K562 (cell line): ENCODE measurements around the gene TRDMT1. TPM values are rescaled to one million over a fixed set of nuclear protein-coding genes. Genes with fewer than 3 reads are reported as not detected.

Source experiments
- ARID1B ChIP-seq: fragments of 450-650 bp; IDR thresholded peaks from 2 replicates; pipeline ENCODE4 v1.6.1; 2016; ENCODE audit warnings: antibody characterized with exemption, mild to moderate bottlenecking, inconsistent platforms
- ARID2 ChIP-seq: fragments of 450-650 bp; IDR thresholded peaks from 2 replicates; pipeline ENCODE4 v1.6.1; 2017; ENCODE audit warnings: antibody characterized with exemption, mild to moderate bottlenecking
- ARID3B ChIP-seq: fragments of 250-450 bp; sonication (Bioruptor Pico); IDR thresholded peaks from 2 replicates; pipeline ENCODE4 v1.4.0; 2020; ENCODE audit warnings: borderline replicate concordance
- CBX2 ChIP-seq: fragments of 200-600 bp; sonication (generic); IDR thresholded peaks from one replicate; pipeline ENCODE4 v1.6.1; 2012; ENCODE audit warnings: mild to moderate bottlenecking, low read length, inconsistent platforms; ENCODE audit not compliant: insufficient read depth, poor library complexity, severe bottlenecking
- CBX8 ChIP-seq: fragments of 200-600 bp; sonication (generic); IDR thresholded peaks from 2 replicates; pipeline ENCODE4 v1.6.1; 2012; ENCODE audit warnings: borderline replicate concordance, mixed run types, low read depth, mild to moderate bottlenecking, moderate library complexity, mixed read lengths, low read length, control low read depth, inconsistent platforms; ENCODE audit not compliant: poor library complexity, severe bottlenecking; ENCODE audit errors: extremely low read depth
- FOXA3 ChIP-seq, 2 experiments: fragments of 450-650 bp in 1 of 2; sonication (generic) in 1 of 2; formaldehyde crosslinking; IDR thresholded peaks in 1 of 2; conservative IDR thresholded peaks in 1 of 2; 2 replicates each; pipeline versions ENCODE4 v1.4.0 to v1.8.0; 2020 to 2022; ENCODE audit warnings: mild to moderate bottlenecking in 2 of 2, missing genetic modification reagents in 1 of 2
- HDAC6 ChIP-seq: IDR thresholded peaks from 2 replicates; pipeline ENCODE4 v1.6.1; 2012; ENCODE audit warnings: low read depth, mild to moderate bottlenecking, control low read depth, inconsistent platforms, low read length, moderate library complexity
- LARP7 ChIP-seq: fragments of 450-650 bp; IDR thresholded peaks from 2 replicates; pipeline ENCODE4 v1.6.1; 2016
- LCOR ChIP-seq: sonication (generic); formaldehyde crosslinking; IDR thresholded peaks from 2 replicates; pipeline ENCODE4 v1.8.0; 2022; ENCODE audit warnings: mild to moderate bottlenecking, missing genetic modification reagents
- POLR2B ChIP-seq: fragments of 450-650 bp; IDR thresholded peaks from 2 replicates; pipeline ENCODE4 v1.6.1; 2018; ENCODE audit warnings: low read depth; ENCODE audit not compliant: partially characterized antibody
- PRMT5 ChIP-seq: sonication (generic); formaldehyde crosslinking; IDR thresholded peaks from 2 replicates; pipeline ENCODE4 v1.5.0; 2020; ENCODE audit warnings: missing genetic modification reagents
- ZKSCAN8 ChIP-seq: fragments of 200-800 bp; sonication (Bioruptor generic); IDR thresholded peaks from 2 replicates; pipeline ENCODE4 v1.6.1; 2016; ENCODE audit warnings: missing genetic modification characterization, missing compliant biosample characterization
- ZNF444 ChIP-seq: fragments of 250-450 bp; sonication (Bioruptor Pico); IDR thresholded peaks from 2 replicates; pipeline ENCODE4 v1.4.0; 2020; ENCODE audit warnings: mild to moderate bottlenecking, moderate library complexity
- ZNF445 ChIP-seq: fragments of 250-450 bp; sonication (Bioruptor Pico); IDR thresholded peaks from 2 replicates; pipeline ENCODE4 v1.4.0; 2020; ENCODE audit warnings: low read depth, mild to moderate bottlenecking, moderate library complexity
- ZNF561 ChIP-seq: fragments of 450-650 bp; formaldehyde crosslinking; conservative IDR thresholded peaks from 2 replicates; pipeline ENCODE4 v1.4.0; 2020; ENCODE audit warnings: mild to moderate bottlenecking, moderate library complexity
- polyA plus RNA-seq, 8 experiments: library from polyadenylated mRNA; depleted of rRNA in 4 of 8; stranded (reverse) in 5 of 8; unstranded in 3 of 8; fragments of >200 nt; fragmentation: Nextera tagmentation in 2 of 8; fragmentation: Illumina TruSeq in 1 of 8; extraction: Ambion mirVana in 2 of 8; extraction: Trizol in 1 of 8; gene quantifications; 2 replicates each; pipeline versions ENCODE4 v1.2.1 to v1.2.3, GENCODE V29; 2011 to 2014; ENCODE audit warnings: inconsistent platforms in 1 of 8, missing spikeins in 1 of 8
- total RNA-seq, 7 experiments: library from RNA; depleted of rRNA in 6 of 7; stranded (reverse); fragments of >200 nt in 6 of 7; fragmentation: Illumina TruSeq in 2 of 7; extraction: Trizol in 2 of 7; gene quantifications; 2 replicates each; pipeline versions ENCODE4 v1.2.1 to v1.2.3, GENCODE V29; 2011 to 2021; ENCODE audit warnings: low replicate concordance in 1 of 7
- TF ChIP-seq, protein P1 (sequence below), 2 experiments: fragments of 450-650 bp; IDR thresholded peaks; 2 replicates each; pipeline ENCODE4 v1.6.1; 2018; ENCODE audit warnings: mild to moderate bottlenecking in 2 of 2, low read depth in 1 of 2; ENCODE audit not compliant: partially characterized antibody in 2 of 2
- TF ChIP-seq, protein P2 (sequence below): IDR thresholded peaks from 3 replicates; pipeline ENCODE4 v1.6.1; 2011; ENCODE audit warnings: borderline replicate concordance, mild to moderate bottlenecking; ENCODE audit not compliant: insufficient read length, insufficient read depth
- TF ChIP-seq, protein P3 (sequence below): fragments of 250-450 bp; sonication (Bioruptor Pico); IDR thresholded peaks from 2 replicates; pipeline ENCODE4 v1.9.0; 2021; ENCODE audit warnings: mild to moderate bottlenecking, inconsistent platforms

Gene TRDMT1
- total and polyA plus RNA-seq, 9 of the 15 experiments (the other 6 are each of a cell fraction or from before 2014, with no cell fraction given), result 5.4 to 12.6 (median 9.3) TPM

DNA sequence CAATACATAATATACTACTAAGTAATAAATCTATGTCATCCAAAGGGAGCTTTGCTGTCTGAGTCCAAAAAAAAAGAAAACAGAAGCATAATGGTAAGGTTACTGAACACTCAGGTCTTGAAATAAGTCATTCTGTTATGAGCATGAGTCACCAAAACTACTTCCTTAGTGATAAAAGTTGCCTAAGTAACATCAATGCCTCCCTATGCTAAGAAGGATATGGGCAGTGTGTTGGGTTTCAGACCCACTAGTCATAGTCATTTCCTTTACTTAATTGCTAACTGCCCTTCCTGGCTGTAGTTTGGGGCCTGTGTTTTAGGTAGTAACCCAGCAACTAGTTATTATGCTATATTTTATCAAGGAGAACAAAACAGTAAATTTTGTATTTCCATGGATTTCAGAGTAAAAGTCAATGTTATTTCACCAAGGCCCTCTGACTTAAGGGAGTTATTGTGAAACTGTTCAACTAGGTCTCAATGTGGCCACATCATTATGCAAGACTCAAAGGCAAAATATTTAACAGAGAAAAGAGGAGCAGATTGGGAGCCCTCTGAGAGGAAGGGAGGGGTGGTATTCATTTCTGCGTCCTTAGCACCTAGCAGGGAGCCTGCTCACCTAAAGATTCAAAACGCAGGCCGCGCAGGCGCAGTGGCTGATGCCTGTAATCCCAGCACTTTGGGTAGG, 14.9 kb upstream of the TRDMT1 start (continued):
- TF ChIP-seq, protein P1, sequence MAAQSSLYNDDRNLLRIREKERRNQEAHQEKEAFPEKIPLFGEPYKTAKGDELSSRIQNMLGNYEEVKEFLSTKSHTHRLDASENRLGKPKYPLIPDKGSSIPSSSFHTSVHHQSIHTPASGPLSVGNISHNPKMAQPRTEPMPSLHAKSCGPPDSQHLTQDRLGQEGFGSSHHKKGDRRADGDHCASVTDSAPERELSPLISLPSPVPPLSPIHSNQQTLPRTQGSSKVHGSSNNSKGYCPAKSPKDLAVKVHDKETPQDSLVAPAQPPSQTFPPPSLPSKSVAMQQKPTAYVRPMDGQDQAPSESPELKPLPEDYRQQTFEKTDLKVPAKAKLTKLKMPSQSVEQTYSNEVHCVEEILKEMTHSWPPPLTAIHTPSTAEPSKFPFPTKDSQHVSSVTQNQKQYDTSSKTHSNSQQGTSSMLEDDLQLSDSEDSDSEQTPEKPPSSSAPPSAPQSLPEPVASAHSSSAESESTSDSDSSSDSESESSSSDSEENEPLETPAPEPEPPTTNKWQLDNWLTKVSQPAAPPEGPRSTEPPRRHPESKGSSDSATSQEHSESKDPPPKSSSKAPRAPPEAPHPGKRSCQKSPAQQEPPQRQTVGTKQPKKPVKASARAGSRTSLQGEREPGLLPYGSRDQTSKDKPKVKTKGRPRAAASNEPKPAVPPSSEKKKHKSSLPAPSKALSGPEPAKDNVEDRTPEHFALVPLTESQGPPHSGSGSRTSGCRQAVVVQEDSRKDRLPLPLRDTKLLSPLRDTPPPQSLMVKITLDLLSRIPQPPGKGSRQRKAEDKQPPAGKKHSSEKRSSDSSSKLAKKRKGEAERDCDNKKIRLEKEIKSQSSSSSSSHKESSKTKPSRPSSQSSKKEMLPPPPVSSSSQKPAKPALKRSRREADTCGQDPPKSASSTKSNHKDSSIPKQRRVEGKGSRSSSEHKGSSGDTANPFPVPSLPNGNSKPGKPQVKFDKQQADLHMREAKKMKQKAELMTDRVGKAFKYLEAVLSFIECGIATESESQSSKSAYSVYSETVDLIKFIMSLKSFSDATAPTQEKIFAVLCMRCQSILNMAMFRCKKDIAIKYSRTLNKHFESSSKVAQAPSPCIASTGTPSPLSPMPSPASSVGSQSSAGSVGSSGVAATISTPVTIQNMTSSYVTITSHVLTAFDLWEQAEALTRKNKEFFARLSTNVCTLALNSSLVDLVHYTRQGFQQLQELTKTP (IDR thresholded peaks at IDR 0.05; ENCODE audit: low read depth in 1 of 2, partially characterized antibody in 2 of 2), result peak in 1 of 2 experiments; percentile 45
- no peak; the same call in 1 of the 2 replicates for TF ChIP-seq ZNF444 (CRISPR knock-in tag)
- no peak for TF ChIP-seq PRMT5
- TF ChIP-seq CBX8, result no peak
- TF ChIP-seq, protein P2, sequence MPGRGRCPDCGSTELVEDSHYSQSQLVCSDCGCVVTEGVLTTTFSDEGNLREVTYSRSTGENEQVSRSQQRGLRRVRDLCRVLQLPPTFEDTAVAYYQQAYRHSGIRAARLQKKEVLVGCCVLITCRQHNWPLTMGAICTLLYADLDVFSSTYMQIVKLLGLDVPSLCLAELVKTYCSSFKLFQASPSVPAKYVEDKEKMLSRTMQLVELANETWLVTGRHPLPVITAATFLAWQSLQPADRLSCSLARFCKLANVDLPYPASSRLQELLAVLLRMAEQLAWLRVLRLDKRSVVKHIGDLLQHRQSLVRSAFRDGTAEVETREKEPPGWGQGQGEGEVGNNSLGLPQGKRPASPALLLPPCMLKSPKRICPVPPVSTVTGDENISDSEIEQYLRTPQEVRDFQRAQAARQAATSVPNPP, result no peak
- no peak for TF ChIP-seq ARID3B (CRISPR knock-in tag)
- no peak for TF ChIP-seq ZNF561 (CRISPR knock-in tag)
- no peak for TF ChIP-seq LCOR (CRISPR knock-in tag)
- TF ChIP-seq LARP7, result no peak
- TF ChIP-seq CBX2, result no peak
- TF ChIP-seq ARID1B, result peak; percentile 89
- no peak for TF ChIP-seq ZKSCAN8 (CRISPR knock-in tag)
- peak; percentile 24 for TF ChIP-seq POLR2B
- no peak for TF ChIP-seq ARID2
- TF ChIP-seq, protein P3, sequence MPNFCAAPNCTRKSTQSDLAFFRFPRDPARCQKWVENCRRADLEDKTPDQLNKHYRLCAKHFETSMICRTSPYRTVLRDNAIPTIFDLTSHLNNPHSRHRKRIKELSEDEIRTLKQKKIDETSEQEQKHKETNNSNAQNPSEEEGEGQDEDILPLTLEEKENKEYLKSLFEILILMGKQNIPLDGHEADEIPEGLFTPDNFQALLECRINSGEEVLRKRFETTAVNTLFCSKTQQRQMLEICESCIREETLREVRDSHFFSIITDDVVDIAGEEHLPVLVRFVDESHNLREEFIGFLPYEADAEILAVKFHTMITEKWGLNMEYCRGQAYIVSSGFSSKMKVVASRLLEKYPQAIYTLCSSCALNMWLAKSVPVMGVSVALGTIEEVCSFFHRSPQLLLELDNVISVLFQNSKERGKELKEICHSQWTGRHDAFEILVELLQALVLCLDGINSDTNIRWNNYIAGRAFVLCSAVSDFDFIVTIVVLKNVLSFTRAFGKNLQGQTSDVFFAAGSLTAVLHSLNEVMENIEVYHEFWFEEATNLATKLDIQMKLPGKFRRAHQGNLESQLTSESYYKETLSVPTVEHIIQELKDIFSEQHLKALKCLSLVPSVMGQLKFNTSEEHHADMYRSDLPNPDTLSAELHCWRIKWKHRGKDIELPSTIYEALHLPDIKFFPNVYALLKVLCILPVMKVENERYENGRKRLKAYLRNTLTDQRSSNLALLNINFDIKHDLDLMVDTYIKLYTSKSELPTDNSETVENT (CRISPR knock-in tag), result no peak
- TF ChIP-seq ZNF445 (CRISPR knock-in tag), result no peak
- no peak for TF ChIP-seq FOXA3 (CRISPR knock-in tag; conservative IDR thresholded peaks at IDR 0.05 in 1 of 2, IDR thresholded peaks at IDR 0.05 in 1 of 2)
- TF ChIP-seq HDAC6, result no peak
